ENCODE results near the gene AATF.

AATF gene

GRCh38 chr17:36992701-36993100, 43.9 kb downstream of the AATF start:
- H3K9me3 ChIP-seq (ENCODE audit: low read length) = peaks cover 15% of the 10 kb centered on the region
- H3K36me3 ChIP-seq (ENCODE audit: insufficient read depth, low read length) = peaks cover 70% of the 10 kb centered on the region
- H3K4me1 ChIP-seq (ENCODE audit: insufficient read depth, low read length) = no peaks in the 10 kb centered on the region
- no peak overlapping the region for H2AFZ ChIP-seq (ENCODE audit: low read depth, low read length)
- H3K4me3 ChIP-seq (ENCODE audit: low read length) = no peak overlapping the region
- H3K27me3 ChIP-seq (ENCODE audit: insufficient read depth, low read length) = no peaks in the 10 kb centered on the region

- Histone ChIP-seq H3K4me1 (ENCODE audit: insufficient read depth, low read length) (no peaks in the 10 kb centered on the region), H3K4me3 (ENCODE audit: low read length) (no peak overlapping the region), H2AFZ (ENCODE audit: low read depth, low read length) (no peak overlapping the region), H3K36me3 (ENCODE audit: insufficient read depth, low read length) (peaks cover 72% of the 10 kb centered on the region), H3K27me3 (ENCODE audit: insufficient read depth, low read length) (no peaks in the 10 kb centered on the region), H3K9me3 (ENCODE audit: low read length) (peaks cover 16% of the 10 kb centered on the region)
Measured at GRCh38 chr17:36993227-36993626, 44.5 kb downstream of the AATF start.

GRCh38 chr17:36994438-36994837, 45.7 kb downstream of the AATF start:
- Histone ChIP-seq H2AFZ (ENCODE audit: low read depth, low read length) (no peak overlapping the region), H3K4me1 (ENCODE audit: insufficient read depth, low read length) (no peaks in the 10 kb centered on the region), H3K27me3 (ENCODE audit: insufficient read depth, low read length) (no peaks in the 10 kb centered on the region), H3K36me3 (ENCODE audit: insufficient read depth, low read length) (peaks cover 67% of the 10 kb centered on the region), H3K4me3 (ENCODE audit: low read length) (no peak overlapping the region), H3K9me3 (ENCODE audit: low read length) (peaks cover 18% of the 10 kb centered on the region)

GRCh38 chr17:36999471-36999870, 50.7 kb downstream of the AATF start:
- peaks cover 42% of the 10 kb centered on the region for H3K36me3 ChIP-seq (ENCODE audit: insufficient read depth, low read length)
- H3K4me1 ChIP-seq (ENCODE audit: insufficient read depth, low read length) = no peaks in the 10 kb centered on the region
- no peak overlapping the region for H2AFZ ChIP-seq (ENCODE audit: low read depth, low read length)
- peaks cover 43% of the 10 kb centered on the region for H3K9me3 ChIP-seq (ENCODE audit: low read length)
- no peaks in the 10 kb centered on the region for H3K27me3 ChIP-seq (ENCODE audit: insufficient read depth, low read length)
- H3K4me3 ChIP-seq (ENCODE audit: low read length) = no peak overlapping the region

- peaks cover under 1% of the 10 kb centered on the region for H3K36me3 ChIP-seq (ENCODE audit: insufficient read depth, low read length)
- no peaks in the 10 kb centered on the region for H3K27me3 ChIP-seq (ENCODE audit: insufficient read depth, low read length)
Measured at GRCh38 chr17:37016780-37017179, 68.0 kb downstream of the AATF start.

GRCh38 chr17:37017404-37017803, 68.7 kb downstream of the AATF start:
- no peaks in the 10 kb centered on the region for H3K9me3 ChIP-seq (ENCODE audit: low read length)
- no peaks in the 10 kb centered on the region for H3K27me3 ChIP-seq (ENCODE audit: insufficient read depth, low read length)
- H2AFZ ChIP-seq (ENCODE audit: low read depth, low read length) = no peak overlapping the region
- no peak overlapping the region for H3K4me3 ChIP-seq (ENCODE audit: low read length)
- H3K4me1 ChIP-seq (ENCODE audit: insufficient read depth, low read length) = peaks cover 36% of the 10 kb centered on the region
- H3K36me3 ChIP-seq (ENCODE audit: insufficient read depth, low read length) = peaks cover 4% of the 10 kb centered on the region

More at GRCh38 chr17:37016780-37017179, 68.0 kb downstream of the AATF start:
- H3K4me1 ChIP-seq (ENCODE audit: insufficient read depth, low read length) = peaks cover 36% of the 10 kb centered on the region
- no peak overlapping the region for H2AFZ ChIP-seq (ENCODE audit: low read depth, low read length)
- H3K9me3 ChIP-seq (ENCODE audit: low read length) = no peaks in the 10 kb centered on the region
- H3K4me3 ChIP-seq (ENCODE audit: low read length) = no peak overlapping the region

- peaks cover 7% of the 10 kb centered on the region for H3K36me3 ChIP-seq (ENCODE audit: insufficient read depth, low read length)
- no peaks in the 10 kb centered on the region for H3K9me3 ChIP-seq (ENCODE audit: low read length)
- no peaks in the 10 kb centered on the region for H3K27me3 ChIP-seq (ENCODE audit: insufficient read depth, low read length)
- no peak overlapping the region for H3K4me3 ChIP-seq (ENCODE audit: low read length)
- H2AFZ ChIP-seq (ENCODE audit: low read depth, low read length) = no peak overlapping the region
- peaks cover 36% of the 10 kb centered on the region for H3K4me1 ChIP-seq (ENCODE audit: insufficient read depth, low read length)
Measured at GRCh38 chr17:37019117-37019740, 70.5 kb downstream of the AATF start.

GRCh38 chr17:37019741-37020129, 71.0 kb downstream of the AATF start:
- H3K36me3 ChIP-seq (ENCODE audit: insufficient read depth, low read length) = peaks cover 7% of the 10 kb centered on the region
- H3K4me1 ChIP-seq (ENCODE audit: insufficient read depth, low read length) = peaks cover 38% of the 10 kb centered on the region
- H3K27me3 ChIP-seq (ENCODE audit: insufficient read depth, low read length) = no peaks in the 10 kb centered on the region

GRCh38 chr17:37024181-37024637, 75.5 kb downstream of the AATF start:
- H2AFZ ChIP-seq (ENCODE audit: low read depth, low read length) = no peak overlapping the region
- H3K27me3 ChIP-seq (ENCODE audit: insufficient read depth, low read length) = no peaks in the 10 kb centered on the region
- peaks cover 7% of the 10 kb centered on the region for H3K36me3 ChIP-seq (ENCODE audit: insufficient read depth, low read length)
- peaks cover 35% of the 10 kb centered on the region for H3K4me1 ChIP-seq (ENCODE audit: insufficient read depth, low read length)
- no peaks in the 10 kb centered on the region for H3K9me3 ChIP-seq (ENCODE audit: low read length)
- H3K4me3 ChIP-seq (ENCODE audit: low read length) = no peak overlapping the region

More at GRCh38 chr17:37019741-37020129, 71.0 kb downstream of the AATF start:
- H3K9me3 ChIP-seq (ENCODE audit: low read length) = no peaks in the 10 kb centered on the region
- no peak overlapping the region for H2AFZ ChIP-seq (ENCODE audit: low read depth, low read length)
- no peak overlapping the region for H3K4me3 ChIP-seq (ENCODE audit: low read length)

GRCh38 chr17:37025238-37025637, 76.5 kb downstream of the AATF start:
- Histone ChIP-seq H3K36me3 (ENCODE audit: insufficient read depth, low read length) (peaks cover 7% of the 10 kb centered on the region), H3K4me1 (ENCODE audit: insufficient read depth, low read length) (peaks cover 24% of the 10 kb centered on the region), H3K9me3 (ENCODE audit: low read length) (no peaks in the 10 kb centered on the region), H2AFZ (ENCODE audit: low read depth, low read length) (no peak overlapping the region), H3K4me3 (ENCODE audit: low read length) (no peak overlapping the region), H3K27me3 (ENCODE audit: insufficient read depth, low read length) (no peaks in the 10 kb centered on the region)

- no peak overlapping the region for H2AFZ ChIP-seq (ENCODE audit: low read depth, low read length)
- H3K27me3 ChIP-seq (ENCODE audit: insufficient read depth, low read length) = no peaks in the 10 kb centered on the region
- H3K36me3 ChIP-seq (ENCODE audit: insufficient read depth, low read length) = peaks cover 11% of the 10 kb centered on the region
- H3K4me3 ChIP-seq (ENCODE audit: low read length) = no peak overlapping the region
- peaks cover 4% of the 10 kb centered on the region for H3K9me3 ChIP-seq (ENCODE audit: low read length)
- H3K4me1 ChIP-seq (ENCODE audit: insufficient read depth, low read length) = peaks cover 17% of the 10 kb centered on the region
Measured at GRCh38 chr17:37025847-37026530, 77.2 kb downstream of the AATF start.

GRCh38 chr17:37026531-37026869, 77.7 kb downstream of the AATF start:
- no peak overlapping the region for H2AFZ ChIP-seq (ENCODE audit: low read depth, low read length)

GRCh38 chr17:37028040-37028439, 79.3 kb downstream of the AATF start:
- no peaks in the 10 kb centered on the region for H3K27me3 ChIP-seq (ENCODE audit: insufficient read depth, low read length)
- H2AFZ ChIP-seq (ENCODE audit: low read depth, low read length) = no peak overlapping the region
- H3K36me3 ChIP-seq (ENCODE audit: insufficient read depth, low read length) = peaks cover 13% of the 10 kb centered on the region
- H3K9me3 ChIP-seq (ENCODE audit: low read length) = peaks cover 12% of the 10 kb centered on the region
- H3K4me1 ChIP-seq (ENCODE audit: insufficient read depth, low read length) = peaks cover 17% of the 10 kb centered on the region
- H3K4me3 ChIP-seq (ENCODE audit: low read length) = no peak overlapping the region

More at GRCh38 chr17:37026531-37026869, 77.7 kb downstream of the AATF start:
- H3K27me3 ChIP-seq (ENCODE audit: insufficient read depth, low read length) = no peaks in the 10 kb centered on the region
- peaks cover 5% of the 10 kb centered on the region for H3K9me3 ChIP-seq (ENCODE audit: low read length)
- H3K4me1 ChIP-seq (ENCODE audit: insufficient read depth, low read length) = peaks cover 17% of the 10 kb centered on the region
- H3K36me3 ChIP-seq (ENCODE audit: insufficient read depth, low read length) = peaks cover 12% of the 10 kb centered on the region
- no peak overlapping the region for H3K4me3 ChIP-seq (ENCODE audit: low read length)
